NOMO-1 treated with DMSO at 0.1 percent for 48 hours (cell line): ENCODE measurements around the gene SLC22A5.
A peak's percentile ranks its signal among the peaks of the same experiment; 100 is the strongest.

ENCODE experiments used
- DNase-seq: peaks from one replicate; lab custom pipeline; 2025; ENCODE audit not compliant: unreplicated experiment; lab: John Stamatoyannopoulos, UW

SLC22A5 gene

GRCh38 chr5:132369474-132370180 is at the start of gene SLC22A5:
SLC22A5 (plus strand) TSS chr5:132369710; CDS start chr5:132369973, 263 bp downstream.
- peak; percentile 60 for DNase-seq

- DNase-seq: no peak
Measured at GRCh38 chr5:132319975-132320374, 49.5 kb upstream of the SLC22A5 start.

GRCh38 chr5:132321109-132321721 is 48.3 kb upstream of the SLC22A5 start:
- no peak for DNase-seq

GRCh38 chr5:132322266-132322665 is 47.2 kb upstream of the SLC22A5 start:
- DNase-seq: no peak

- no peak for DNase-seq
Measured at GRCh38 chr5:132323202-132323601, 46.3 kb upstream of the SLC22A5 start.

GRCh38 chr5:132325691-132326090 is 43.8 kb upstream of the SLC22A5 start:
- DNase-seq: no peak

GRCh38 chr5:132327252-132327955 is 42.1 kb upstream of the SLC22A5 start:
- no peak for DNase-seq

GRCh38 chr5:132334812-132335211 is 34.7 kb upstream of the SLC22A5 start:
- DNase-seq: no peak

- no peak for DNase-seq
Measured at GRCh38 chr5:132335402-132335801, 34.1 kb upstream of the SLC22A5 start.

- DNase-seq: no peak
Measured at GRCh38 chr5:132339502-132339901, 30.0 kb upstream of the SLC22A5 start.

GRCh38 chr5:132342291-132343180 is 27.0 kb upstream of the SLC22A5 start:
- DNase-seq: no peak

GRCh38 chr5:132344775-132345514 is 24.6 kb upstream of the SLC22A5 start:
- no peak for DNase-seq

- no peak for DNase-seq
Measured at GRCh38 chr5:132353486-132353995, 16.0 kb upstream of the SLC22A5 start.

- peak; percentile 83 for DNase-seq
Measured at GRCh38 chr5:132354381-132355139, 14.9 kb upstream of the SLC22A5 start.

GRCh38 chr5:132355140-132355765 is 14.3 kb upstream of the SLC22A5 start:
- DNase-seq: no peak

- DNase-seq: no peak
Measured at GRCh38 chr5:132358775-132359174, 10.7 kb upstream of the SLC22A5 start.

GRCh38 chr5:132362086-132362485 is 7.4 kb upstream of the SLC22A5 start:
- no peak for DNase-seq

- no peak for DNase-seq
Measured at GRCh38 chr5:132363431-132364112, 5.9 kb upstream of the SLC22A5 start.
